Measurements from ENCODE around the gene SLC1A3. TPM values are rescaled to one million over a fixed set of nuclear protein-coding genes. Genes with fewer than 3 reads are reported as not detected.
"Not testable (repeated sequence)": the region's sequence is repeated elsewhere in the genome, so short reads cannot be mapped to it uniquely, and the experiment has no call there.

The SLC1A3 gene
- total and polyA plus RNA-seq, 4 donors, result 3.4 to 47.6 (median 28.2) TPM

- Histone ChIP-seq H3K36me3 (ENCODE audit: control insufficient read depth in 4 of 4, insufficient read depth in 4 of 4, low read length in 4 of 4) (no peaks in the 10 kb centered on the region), H3K4me3 (no peak overlapping the region), H3K4me1 (ENCODE audit: control insufficient read depth in 5 of 5, insufficient read depth in 5 of 5, low read length in 5 of 5) (no peaks in the 10 kb centered on the region), H3K9me3 (ENCODE audit: control insufficient read depth in 4 of 4, insufficient read depth in 3 of 4, low read length in 3 of 4) (no peaks in the 10 kb centered on the region), H3K9ac (ENCODE audit: insufficient read depth in 1 of 2, low read length in 2 of 2) (no peak overlapping the region), H3K27ac (ENCODE audit: low read depth in 1 of 2, low read length in 1 of 2) (no peak overlapping the region), H3K27me3 (ENCODE audit: control insufficient read depth in 3 of 3, insufficient read depth in 3 of 3, low read length in 2 of 3) (no peaks in the 10 kb centered on the region)
- 76 to 86% methylated on average over 3 of the region's 3 CpGs for WGBS, 2 donors
- ATAC-seq (ENCODE audit: insufficient read depth, low FRiP score), result no peak
- no peak for DNase-seq
- TF ChIP-seq CTCF (IDR thresholded peaks at IDR 0.05; ENCODE audit: control extremely low read depth, extremely low read depth), result no peak
These were observed 19.1 kb upstream of the SLC1A3 start for GRCh38 chr5:36587354-36587753.

DNA sequence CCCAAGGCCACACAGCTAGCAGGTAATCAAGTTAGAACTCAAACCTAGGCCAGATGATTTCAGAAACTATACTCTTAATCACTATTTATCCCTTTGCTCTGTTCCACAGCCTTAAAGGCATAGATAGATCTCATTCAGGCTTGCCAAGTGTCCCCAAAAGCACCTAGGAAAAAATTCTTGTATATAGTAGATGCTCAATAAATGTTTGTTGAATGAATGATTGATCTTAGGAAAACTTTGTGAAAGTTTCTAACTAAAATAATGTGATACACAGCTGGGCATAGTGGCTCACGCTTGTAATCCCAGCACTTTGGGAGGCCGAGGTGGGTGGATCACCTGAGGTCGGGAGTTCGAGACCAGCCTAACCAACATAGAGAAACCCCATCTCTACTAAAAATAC is 16.7 kb upstream of the SLC1A3 start:
- not testable (repeated sequence) for DNase-seq; H3K27ac ChIP-seq (ENCODE audit: low read depth in 1 of 2, low read length in 1 of 2); H3K36me3 ChIP-seq (ENCODE audit: control insufficient read depth in 4 of 4, insufficient read depth in 4 of 4, low read length in 4 of 4); H3K4me3 ChIP-seq; H3K27me3 ChIP-seq (ENCODE audit: control insufficient read depth in 3 of 3, insufficient read depth in 3 of 3, low read length in 2 of 3); ATAC-seq (ENCODE audit: insufficient read depth, low FRiP score); H3K9ac ChIP-seq (ENCODE audit: insufficient read depth in 1 of 2, low read length in 2 of 2); H3K9me3 ChIP-seq (ENCODE audit: control insufficient read depth in 4 of 4, insufficient read depth in 3 of 4, low read length in 3 of 4); H3K4me1 ChIP-seq (ENCODE audit: control insufficient read depth in 5 of 5, insufficient read depth in 5 of 5, low read length in 5 of 5)
- WGBS, 2 donors, result 91 to 95% methylated on average over 4 of the region's 4 CpGs

GRCh38 chr5:36590513-36591286 is 15.7 kb upstream of the SLC1A3 start:
- ATAC-seq (ENCODE audit: insufficient read depth, low FRiP score) (no peak), DNase-seq (no peak)
- no peaks in the 10 kb centered on the region for H3K4me1 ChIP-seq (ENCODE audit: control insufficient read depth in 5 of 5, insufficient read depth in 5 of 5, low read length in 5 of 5)
- H3K36me3 ChIP-seq (ENCODE audit: control insufficient read depth in 4 of 4, insufficient read depth in 4 of 4, low read length in 4 of 4), result no peaks in the 10 kb centered on the region
- H3K27ac ChIP-seq (ENCODE audit: low read depth in 1 of 2, low read length in 1 of 2), result no peak overlapping the region
- no peaks in the 10 kb centered on the region for H3K27me3 ChIP-seq (ENCODE audit: control insufficient read depth in 3 of 3, insufficient read depth in 3 of 3, low read length in 2 of 3)
- WGBS, 2 donors, result 67 to 89% methylated on average over 7 of the region's 7 CpGs
- no peak overlapping the region for H3K9ac ChIP-seq (ENCODE audit: insufficient read depth in 1 of 2, low read length in 2 of 2)
- TF ChIP-seq CTCF (IDR thresholded peaks at IDR 0.05; ENCODE audit: control extremely low read depth, extremely low read depth), result no peak
- H3K4me3 ChIP-seq, result no peak overlapping the region
- no peaks in the 10 kb centered on the region for H3K9me3 ChIP-seq (ENCODE audit: control insufficient read depth in 4 of 4, insufficient read depth in 3 of 4, low read length in 3 of 4)

GRCh38 chr5:36593867-36594266 is 12.5 kb upstream of the SLC1A3 start:
- no peak overlapping the region for H3K27ac ChIP-seq (ENCODE audit: low read depth in 1 of 2, low read length in 1 of 2)
- DNase-seq (no peak), ATAC-seq (ENCODE audit: insufficient read depth, low FRiP score) (no peak)
- H3K9ac ChIP-seq (ENCODE audit: insufficient read depth in 1 of 2, low read length in 2 of 2), result no peak overlapping the region
- H3K36me3 ChIP-seq (ENCODE audit: control insufficient read depth in 4 of 4, insufficient read depth in 4 of 4, low read length in 4 of 4), result no peaks in the 10 kb centered on the region
- H3K27me3 ChIP-seq (ENCODE audit: control insufficient read depth in 3 of 3, insufficient read depth in 3 of 3, low read length in 2 of 3), result no peaks in the 10 kb centered on the region
- H3K9me3 ChIP-seq (ENCODE audit: control insufficient read depth in 4 of 4, insufficient read depth in 3 of 4, low read length in 3 of 4), result no peaks in the 10 kb centered on the region
- peaks cover 0 to 8% (median 0%) of the 10 kb centered on the region in 5 donors for H3K4me1 ChIP-seq (ENCODE audit: control insufficient read depth in 5 of 5, insufficient read depth in 5 of 5, low read length in 5 of 5)
- WGBS, 2 donors, result 47 to 59% methylated on average over 4 of the region's 4 CpGs
- H3K4me3 ChIP-seq, result no peak overlapping the region
- TF ChIP-seq CTCF (IDR thresholded peaks at IDR 0.05; ENCODE audit: control extremely low read depth, extremely low read depth), result no peak
